Memory B cell (primary cell): Measurements from ENCODE around the gene GCC2.
A peak's percentile ranks its signal among the peaks of the same experiment; 100 is the strongest.
"Not testable (repeated sequence)": the region's sequence is repeated elsewhere in the genome, so short reads cannot be mapped to it uniquely, and the experiment has no call there.

Experiments
- ATAC-seq: fragments of 150-1000 bp; cut with Tn5 transposase; 2 replicates; pipeline ENCODE4 v1.10.0; 2021; ENCODE audit warnings: low read depth, mild to moderate bottlenecking, moderate library complexity
- DNase-seq, 2 donors: peaks; one replicate each; pipeline ENCODE4 v3.0.0; 2022; ENCODE audit warnings: low spot score in 2 of 2
- H3K27ac Mint-ChIP-seq: one replicate; pipeline ENCODE4 v1.8.0; 2022; ENCODE audit warnings: mild to moderate bottlenecking, moderate library complexity, mixed read lengths
- H3K27me3 Mint-ChIP-seq: one replicate; pipeline ENCODE4 v1.8.0; 2022; ENCODE audit warnings: mixed read lengths
- H3K36me3 Mint-ChIP-seq: one replicate; pipeline ENCODE4 v1.8.0; 2022; ENCODE audit warnings: mild to moderate bottlenecking, mixed read lengths
- H3K4me1 Mint-ChIP-seq: one replicate; pipeline ENCODE4 v1.8.0; 2022; ENCODE audit warnings: mixed read lengths
- H3K4me3 Mint-ChIP-seq: one replicate; pipeline ENCODE4 v1.8.0; 2022; ENCODE audit warnings: mild to moderate bottlenecking, moderate library complexity, mixed read lengths
- H3K9me3 Mint-ChIP-seq: one replicate; pipeline ENCODE4 v1.8.0; 2022; ENCODE audit warnings: mixed read lengths

Gene GCC2

GRCh38 chr2:108451976-108452375, 3.0 kb downstream of the GCC2 start:
- H3K4me3 Mint-ChIP-seq = no peak overlapping the region

GRCh38 chr2:108453530-108453929, 4.5 kb downstream of the GCC2 start:
- Mint-ChIP-seq H3K27ac (peak overlapping the region; percentile 18), H3K4me1 (peaks cover 36% of the 10 kb centered on the region), H3K36me3 (peaks cover 44% of the 10 kb centered on the region)
- not testable (repeated sequence) for H3K27me3 Mint-ChIP-seq, H3K9me3 Mint-ChIP-seq, H3K4me3 Mint-ChIP-seq, DNase-seq, ATAC-seq

More at GRCh38 chr2:108451976-108452375, 3.0 kb downstream of the GCC2 start:
- ATAC-seq (no peak), DNase-seq (no peak)
- H3K9me3 Mint-ChIP-seq = no peaks in the 10 kb centered on the region
- H3K4me1 Mint-ChIP-seq = peaks cover 29% of the 10 kb centered on the region
- peak overlapping the region; percentile 18 for H3K27ac Mint-ChIP-seq
- H3K36me3 Mint-ChIP-seq = peaks cover 30% of the 10 kb centered on the region
- H3K27me3 Mint-ChIP-seq = no peaks in the 10 kb centered on the region

DNA sequence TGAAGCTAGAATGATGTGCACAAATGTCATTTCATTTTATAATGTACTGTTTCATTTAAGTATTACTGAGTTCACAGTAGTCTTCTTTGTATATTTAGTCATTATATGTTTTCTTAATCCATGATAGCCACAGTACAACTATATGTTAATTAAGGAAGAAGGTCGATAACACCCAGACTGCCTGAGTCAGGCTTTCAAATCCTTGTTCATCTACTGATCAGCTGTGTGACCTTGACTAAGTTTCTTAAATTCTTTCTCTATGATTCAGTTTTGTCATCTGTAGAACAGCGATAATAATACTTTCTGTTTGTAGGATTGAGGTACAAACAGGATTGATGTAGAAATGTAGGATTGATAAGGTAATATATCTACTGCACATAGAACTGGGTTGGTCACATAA, 5.4 kb downstream of the GCC2 start:
- Mint-ChIP-seq H3K4me3 (no peak overlapping the region), H3K4me1 (peaks cover 39% of the 10 kb centered on the region), H3K9me3 (peaks cover 10% of the 10 kb centered on the region), H3K36me3 (peaks cover 53% of the 10 kb centered on the region), H3K27ac (no peak overlapping the region), H3K27me3 (no peaks in the 10 kb centered on the region)
- no peak for ATAC-seq
- DNase-seq = no peak

DNA sequence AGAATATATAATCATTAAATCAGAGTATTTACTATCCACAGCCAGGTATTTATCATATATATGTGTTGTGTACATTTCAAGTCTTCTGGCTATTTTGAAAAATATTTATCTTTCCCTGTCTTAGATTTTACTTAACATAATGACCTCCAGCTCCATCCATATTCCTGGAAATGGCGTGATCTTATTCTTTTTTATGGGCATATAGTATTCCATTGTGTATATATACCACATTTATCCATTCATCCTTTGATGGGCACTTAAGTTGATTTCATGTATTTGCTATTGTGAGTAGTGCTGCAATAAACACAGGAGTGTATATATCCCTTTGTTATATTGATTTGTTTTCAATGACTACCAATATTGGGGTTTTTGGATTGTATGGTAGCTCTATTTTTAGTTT, 6.6 kb downstream of the GCC2 start:
- H3K27ac Mint-ChIP-seq = no peak overlapping the region
- H3K4me1 Mint-ChIP-seq = peaks cover 40% of the 10 kb centered on the region
- peaks cover 10% of the 10 kb centered on the region for H3K9me3 Mint-ChIP-seq
- peaks cover 60% of the 10 kb centered on the region for H3K36me3 Mint-ChIP-seq
- DNase-seq = no peak
- H3K4me3 Mint-ChIP-seq = no peak overlapping the region
- no peak for ATAC-seq
- no peaks in the 10 kb centered on the region for H3K27me3 Mint-ChIP-seq

DNA sequence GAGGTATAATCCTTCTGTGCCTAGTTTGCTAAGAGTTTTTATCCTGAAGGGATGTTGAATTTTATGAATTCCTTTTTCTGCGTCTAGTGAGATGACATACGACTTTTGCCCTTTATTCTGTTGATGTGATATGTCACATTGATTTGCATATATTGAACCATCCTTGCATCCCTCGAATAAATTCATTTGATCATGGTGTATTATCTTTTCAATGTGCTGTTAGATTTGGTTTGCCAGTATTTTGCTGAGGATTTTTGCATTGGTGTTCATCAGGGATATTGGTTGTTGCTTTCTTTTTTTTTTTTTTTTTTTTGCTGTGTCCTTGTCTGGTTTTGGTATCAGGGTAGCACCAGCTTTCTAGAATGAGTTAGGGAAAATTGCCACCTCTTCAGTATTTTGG, 9.1 kb downstream of the GCC2 start:
- H3K4me1 Mint-ChIP-seq = peaks cover 38% of the 10 kb centered on the region
- peaks cover 10% of the 10 kb centered on the region for H3K9me3 Mint-ChIP-seq
- H3K4me3 Mint-ChIP-seq = no peak overlapping the region
- H3K36me3 Mint-ChIP-seq = peaks cover 66% of the 10 kb centered on the region
- ATAC-seq = no peak
- peak overlapping the region; percentile 6 for H3K27ac Mint-ChIP-seq
- DNase-seq = no peak
- H3K27me3 Mint-ChIP-seq = no peaks in the 10 kb centered on the region

DNA sequence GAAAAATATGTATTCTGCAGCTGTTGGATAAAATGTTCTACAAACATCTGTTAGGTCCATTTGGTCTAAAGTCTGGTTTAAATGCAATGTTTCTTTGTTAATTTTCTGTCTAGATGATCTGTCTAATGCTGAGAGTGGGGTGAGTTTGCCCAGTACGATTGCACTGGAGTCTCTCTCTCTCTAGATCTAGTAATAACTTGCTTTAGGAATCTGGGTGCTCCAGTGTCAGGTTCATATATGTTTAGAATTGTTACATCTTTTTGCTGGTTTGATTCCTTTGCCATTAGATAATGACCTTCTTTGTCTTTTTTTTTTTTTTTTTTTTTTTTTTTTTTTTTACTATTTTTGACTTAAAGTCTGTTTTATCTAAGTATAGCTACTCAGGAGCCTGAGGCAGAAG, 10.4 kb downstream of the GCC2 start:
- H3K4me1 Mint-ChIP-seq = peaks cover 38% of the 10 kb centered on the region
- peak overlapping the region; percentile 26 for H3K27ac Mint-ChIP-seq
- H3K4me3 Mint-ChIP-seq = no peak overlapping the region
- no peaks in the 10 kb centered on the region for H3K27me3 Mint-ChIP-seq
- ATAC-seq (no peak), DNase-seq (no peak)
- H3K36me3 Mint-ChIP-seq = peaks cover 74% of the 10 kb centered on the region
- H3K9me3 Mint-ChIP-seq = peaks cover 10% of the 10 kb centered on the region

GRCh38 chr2:108460345-108461037, 11.5 kb downstream of the GCC2 start:
- Mint-ChIP-seq H3K36me3 (peaks cover 75% of the 10 kb centered on the region), H3K9me3 (peaks cover 10% of the 10 kb centered on the region), H3K27ac (peak overlapping the region; percentile 61), H3K4me1 (peaks cover 38% of the 10 kb centered on the region), H3K27me3 (no peaks in the 10 kb centered on the region), H3K4me3 (peak overlapping the region; percentile 32)
- ATAC-seq (no peak), DNase-seq (no peak)

DNA sequence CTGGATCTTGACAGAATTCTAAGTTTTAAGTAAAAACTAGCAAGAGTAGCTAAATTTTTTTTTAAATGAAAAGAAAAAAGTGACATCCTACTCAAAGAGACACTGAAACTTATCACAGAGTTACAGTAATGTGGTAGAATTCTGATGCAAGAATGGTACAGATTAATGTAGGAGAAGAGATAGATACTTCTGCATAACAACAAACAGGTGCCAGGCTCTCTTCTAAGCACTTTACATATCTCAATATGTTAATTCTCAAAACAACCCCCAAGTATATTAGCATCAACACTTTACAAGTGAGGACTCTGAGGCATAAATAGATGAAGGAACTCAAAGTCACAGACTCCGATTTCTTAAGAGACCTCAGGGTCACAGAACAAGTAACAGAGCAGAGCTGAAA, 28.1 kb downstream of the GCC2 start:
- H3K36me3 Mint-ChIP-seq = peaks cover 43% of the 10 kb centered on the region
- DNase-seq = no peak
- H3K4me3 Mint-ChIP-seq = no peak overlapping the region
- no peak for ATAC-seq
- H3K9me3 Mint-ChIP-seq = no peaks in the 10 kb centered on the region
- H3K27me3 Mint-ChIP-seq = no peaks in the 10 kb centered on the region
- H3K4me1 Mint-ChIP-seq = no peaks in the 10 kb centered on the region
- H3K27ac Mint-ChIP-seq = no peak overlapping the region

DNA sequence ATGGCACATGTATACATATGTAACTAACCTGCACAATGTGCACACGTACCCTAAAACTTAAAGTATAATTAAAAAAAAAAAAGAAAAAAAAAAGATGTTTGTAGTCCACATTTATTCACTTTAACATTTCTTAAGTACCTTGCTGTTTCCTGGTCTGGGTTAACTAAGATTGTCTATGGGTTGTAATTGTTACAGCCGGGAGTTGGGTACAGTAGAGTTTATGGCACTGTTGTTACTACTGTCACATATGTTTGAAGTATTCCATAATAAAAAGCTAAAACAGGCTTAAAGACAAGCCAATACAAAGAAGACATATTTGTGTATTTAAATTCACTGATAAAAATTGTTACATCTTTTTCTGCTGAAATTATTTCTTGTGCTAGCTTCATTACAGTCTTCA, 36.2 kb downstream of the GCC2 start:
- no peaks in the 10 kb centered on the region for H3K27me3 Mint-ChIP-seq
- H3K4me3 Mint-ChIP-seq = no peak overlapping the region
- H3K9me3 Mint-ChIP-seq = no peaks in the 10 kb centered on the region
- no peak overlapping the region for H3K27ac Mint-ChIP-seq
- H3K4me1 Mint-ChIP-seq = no peaks in the 10 kb centered on the region
- peaks cover 33% of the 10 kb centered on the region for H3K36me3 Mint-ChIP-seq
- ATAC-seq = no peak
- DNase-seq = no peak

DNA sequence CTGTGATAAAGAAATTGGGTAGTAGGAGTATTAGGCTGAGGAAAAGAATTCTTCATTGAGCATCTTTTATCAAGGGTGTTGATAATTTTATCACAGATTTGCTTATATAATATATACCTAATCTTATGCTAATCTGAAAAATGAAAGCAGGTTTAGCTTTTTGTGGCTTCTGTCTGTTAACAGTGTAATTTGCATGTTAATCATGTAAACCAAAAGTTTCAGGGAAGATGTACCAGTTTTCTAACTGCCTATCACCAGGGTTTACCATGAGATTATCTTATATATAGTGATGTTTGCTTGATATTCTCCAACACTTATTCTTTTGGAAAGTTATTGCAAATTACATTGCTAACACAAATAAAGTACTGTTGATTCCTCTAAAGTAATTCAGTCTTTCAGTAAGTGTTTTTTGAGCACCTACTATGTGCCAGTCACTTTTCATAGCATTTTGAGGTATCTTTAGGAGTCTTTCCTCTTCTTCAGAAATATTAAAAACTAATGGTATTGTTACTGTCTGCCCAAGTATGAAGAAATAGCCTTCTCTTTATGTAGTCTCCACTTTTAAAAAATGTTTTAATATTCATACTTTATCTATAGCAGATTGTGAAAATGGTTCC, 41.6 kb downstream of the GCC2 start:
- Mint-ChIP-seq H3K27me3 (no peaks in the 10 kb centered on the region), H3K4me1 (no peaks in the 10 kb centered on the region), H3K36me3 (peaks cover 22% of the 10 kb centered on the region), H3K27ac (no peak overlapping the region), H3K9me3 (no peaks in the 10 kb centered on the region), H3K4me3 (no peak overlapping the region)
- no peak for ATAC-seq
- no peak for DNase-seq

- no peak overlapping the region for H3K4me3 Mint-ChIP-seq
- peaks cover 22% of the 10 kb centered on the region for H3K36me3 Mint-ChIP-seq
- H3K27me3 Mint-ChIP-seq = no peaks in the 10 kb centered on the region
- H3K4me1 Mint-ChIP-seq = no peaks in the 10 kb centered on the region
- DNase-seq (no peak), ATAC-seq (no peak)
- no peaks in the 10 kb centered on the region for H3K9me3 Mint-ChIP-seq
- H3K27ac Mint-ChIP-seq = no peak overlapping the region
Observed at GRCh38 chr2:108491848-108492247, 42.8 kb downstream of the GCC2 start.

GRCh38 chr2:108492364-108492763, 43.4 kb downstream of the GCC2 start:
- no peaks in the 10 kb centered on the region for H3K27me3 Mint-ChIP-seq
- no peak overlapping the region for H3K27ac Mint-ChIP-seq

DNA sequence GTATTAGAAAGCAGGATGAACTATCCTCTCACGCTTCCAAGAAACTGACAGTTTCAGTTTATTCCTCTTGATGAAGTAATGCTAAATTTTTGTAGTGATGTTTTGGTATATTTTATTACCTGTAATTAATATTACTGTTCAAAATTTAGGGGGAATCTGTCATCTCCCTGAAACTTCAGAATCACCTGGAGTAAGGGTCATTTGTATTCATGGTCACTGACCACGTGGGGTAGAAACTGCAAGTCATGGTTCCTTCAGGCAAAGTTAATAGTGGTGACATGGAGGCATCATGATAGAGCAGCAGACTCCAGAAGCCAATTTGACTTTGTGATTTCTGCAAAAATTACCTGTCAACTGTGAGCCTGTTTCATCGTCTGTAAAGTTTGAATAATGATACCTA, 47.2 kb downstream of the GCC2 start:
- H3K36me3 Mint-ChIP-seq = peaks cover 20% of the 10 kb centered on the region
- not testable (repeated sequence) for H3K27me3 Mint-ChIP-seq, H3K9me3 Mint-ChIP-seq, DNase-seq, H3K4me1 Mint-ChIP-seq, H3K4me3 Mint-ChIP-seq, H3K27ac Mint-ChIP-seq, ATAC-seq

More at GRCh38 chr2:108492364-108492763, 43.4 kb downstream of the GCC2 start:
- no peaks in the 10 kb centered on the region for H3K9me3 Mint-ChIP-seq
- H3K36me3 Mint-ChIP-seq = peaks cover 24% of the 10 kb centered on the region
- no peaks in the 10 kb centered on the region for H3K4me1 Mint-ChIP-seq
- ATAC-seq = no peak
- DNase-seq = no peak
- H3K4me3 Mint-ChIP-seq = no peak overlapping the region

GRCh38 chr2:108507620-108508019, 58.6 kb downstream of the GCC2 start:
- H3K4me3 Mint-ChIP-seq, H3K4me1 Mint-ChIP-seq, ATAC-seq, H3K9me3 Mint-ChIP-seq, H3K27me3 Mint-ChIP-seq, H3K27ac Mint-ChIP-seq, DNase-seq: not testable (repeated sequence)
- peaks cover 29% of the 10 kb centered on the region for H3K36me3 Mint-ChIP-seq

DNA sequence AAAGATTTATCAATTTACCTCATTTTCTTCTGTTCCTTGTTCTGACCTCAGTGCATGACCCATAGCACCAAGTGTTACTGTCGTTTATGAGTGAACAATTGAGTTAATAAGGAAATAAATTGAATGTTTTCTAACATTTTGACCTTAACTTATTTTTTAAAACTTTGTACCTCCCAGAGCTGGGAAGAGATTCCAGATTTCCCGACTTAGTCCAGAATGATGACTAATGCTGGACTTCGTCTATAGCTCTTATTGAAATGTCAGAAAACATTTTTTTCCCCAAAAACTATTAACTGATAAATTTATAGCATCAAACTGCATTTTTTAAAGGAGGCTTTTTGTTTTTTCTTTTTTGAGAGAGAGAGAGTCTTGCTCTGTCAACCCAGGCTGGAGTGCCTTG, 63.4 kb downstream of the GCC2 start:
- H3K27me3 Mint-ChIP-seq, ATAC-seq, H3K27ac Mint-ChIP-seq, H3K9me3 Mint-ChIP-seq, H3K4me3 Mint-ChIP-seq, DNase-seq, H3K4me1 Mint-ChIP-seq: not testable (repeated sequence)
- peaks cover 12% of the 10 kb centered on the region for H3K36me3 Mint-ChIP-seq
